Keratinocyte (primary cell): Measurements from ENCODE around the gene CSNK1G2. TPM values are rescaled to one million over a fixed set of nuclear protein-coding genes. Genes with fewer than 3 reads are reported as not detected.

Experiments used
- DNase-seq: peaks from one replicate; pipeline ENCODE4 v3.0.0-alpha.2; 2011; ENCODE audit warnings: low read depth, missing footprints, low spot score
- FAIRE-seq: peaks from 2 replicates; lab custom pipeline; 2011; peaks lifted over from hg19 to GRCh38; lab: Jason Lieb, UNC
- H2AFZ ChIP-seq: 2 replicates; pipeline ENCODE4 v1.6.0; 2012; ENCODE audit warnings: low read length, control low read depth, inconsistent platforms; ENCODE audit not compliant: control insufficient read depth
- H3K27ac ChIP-seq: 2 replicates; pipeline ENCODE4 v1.5.1; 2011; ENCODE audit warnings: low read length; ENCODE audit not compliant: control insufficient read depth, insufficient read depth
- H3K27me3 ChIP-seq: 3 replicates; pipeline ENCODE4 v1.6.0; 2011; ENCODE audit warnings: low read length; ENCODE audit not compliant: control insufficient read depth, insufficient read depth; ENCODE audit errors: extremely low read depth
- H3K36me3 ChIP-seq, 2 experiments: 2 replicates in 1 of 2; 3 replicates in 1 of 2; pipeline ENCODE4 v1.5.1; 2011; ENCODE audit warnings: low read length in 2 of 2, mild to moderate bottlenecking in 1 of 2; ENCODE audit not compliant: control insufficient read depth in 2 of 2, insufficient read depth in 2 of 2; ENCODE audit errors: extremely low read depth in 1 of 2
- H3K4me1 ChIP-seq: 3 replicates; pipeline ENCODE4 v1.5.1; 2011; ENCODE audit warnings: low read length; ENCODE audit not compliant: control insufficient read depth, insufficient read depth; ENCODE audit errors: extremely low read depth
- H3K4me2 ChIP-seq: 3 replicates; pipeline ENCODE4 v1.6.0; 2011; ENCODE audit warnings: low read depth, low read length; ENCODE audit not compliant: control insufficient read depth, insufficient read depth; ENCODE audit errors: extremely low read depth
- H3K4me3 ChIP-seq, 3 experiments: fragments of 200-600 bp in 1 of 3; sonication (generic) in 1 of 3; 2 replicates in 2 of 3; 3 replicates in 1 of 3; pipeline ENCODE4 v1.5.1; 2011 to 2016; ENCODE audit warnings: low read length in 3 of 3, mild to moderate bottlenecking in 3 of 3, control low read depth in 2 of 3, inconsistent platforms in 1 of 3, low read depth in 1 of 3, mixed read lengths in 1 of 3, mixed run types in 1 of 3, moderate library complexity in 1 of 3; ENCODE audit not compliant: control insufficient read depth in 2 of 3, insufficient read depth in 2 of 3; ENCODE audit errors: extremely low read depth in 1 of 3
- H3K79me2 ChIP-seq: 2 replicates; pipeline ENCODE4 v1.6.0; 2012; ENCODE audit warnings: low read length; ENCODE audit not compliant: control insufficient read depth, insufficient read depth
- H3K9ac ChIP-seq: 3 replicates; pipeline ENCODE4 v1.6.0; 2011; ENCODE audit warnings: low read length; ENCODE audit not compliant: control insufficient read depth, insufficient read depth; ENCODE audit errors: extremely low read depth
- H3K9me1 ChIP-seq: 3 replicates; pipeline ENCODE4 v1.6.0; 2011; ENCODE audit warnings: low read length; ENCODE audit not compliant: control insufficient read depth, insufficient read depth; ENCODE audit errors: extremely low read depth
- H3K9me3 ChIP-seq: 2 replicates; pipeline ENCODE4 v1.5.1; 2012; ENCODE audit warnings: low read depth, low read length; ENCODE audit not compliant: control insufficient read depth
- H4K20me1 ChIP-seq: 3 replicates; pipeline ENCODE4 v1.6.0; 2011; ENCODE audit warnings: low read length; ENCODE audit not compliant: control insufficient read depth, insufficient read depth; ENCODE audit errors: extremely low read depth
- EZH2 ChIP-seq: IDR thresholded peaks from one replicate; pipeline ENCODE4 v1.6.1; 2012; ENCODE audit warnings: inconsistent platforms, mild to moderate bottlenecking, low read length, moderate library complexity
- dilution Hi-C: fragments of 300-500 bp; cut with MboI; formaldehyde crosslinking; loops from one replicate; pipeline ENCODE4 v1.7.0; 2020; ENCODE audit warnings: low sequenced_read_pairs; ENCODE audit not compliant: extremely low pct_ligation_motif_present
- polyA plus RNA-seq, 5 experiments: library from polyadenylated mRNA; depleted of rRNA in 3 of 5; stranded (reverse) in 3 of 5; stranded (forward) in 1 of 5; unstranded in 1 of 5; fragments of >200 nt; gene quantifications; 1 replicate in 1 of 5; 2 replicates in 3 of 5; 3 replicates in 1 of 5; pipeline versions ENCODE4 v1.2.1 to v1.2.3, GENCODE V29; 2011 to 2012; ENCODE audit warnings: missing spikeins in 2 of 5, low read depth in 1 of 5, low replicate concordance in 1 of 5
- TF ChIP-seq, protein P1 (sequence below), 3 experiments: IDR thresholded peaks in 1 of 3; conservative IDR thresholded peaks in 1 of 3; optimal IDR thresholded peaks in 1 of 3; 2 replicates in 2 of 3; 3 replicates in 1 of 3; pipeline versions ENCODE3 to v1.5.1; 2011; ENCODE audit warnings: low read length in 3 of 3, mild to moderate bottlenecking in 3 of 3, moderate library complexity in 2 of 3, control low read depth in 1 of 3, inconsistent platforms in 1 of 3; ENCODE audit not compliant: insufficient read depth in 2 of 3; ENCODE audit errors: extremely low read depth in 1 of 3

Gene CSNK1G2
- polyA plus RNA-seq, 1 donor (not counting 4 experiments of a cell fraction or from before 2014, with no cell fraction given) = 34.9 TPM

DNA sequence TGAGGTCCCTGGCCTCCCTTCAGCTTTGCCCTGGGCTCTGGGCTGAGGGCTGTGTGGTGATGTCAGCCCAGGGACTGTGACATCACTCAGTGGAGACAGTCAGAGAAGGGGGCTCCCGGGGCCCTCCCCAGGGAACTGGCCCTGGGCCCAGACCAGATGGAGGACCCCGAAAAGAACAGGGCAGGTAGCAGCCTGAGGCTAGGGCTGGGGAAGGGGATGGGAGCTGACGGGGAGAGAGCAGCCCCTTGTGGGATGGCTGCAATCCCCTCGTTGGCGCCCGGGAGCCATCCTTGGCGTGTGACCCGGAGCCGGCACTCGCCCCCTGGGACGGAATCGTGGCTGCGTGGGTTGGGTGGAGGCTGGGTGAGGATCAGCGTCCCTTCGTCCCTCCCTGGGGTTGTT lies 13.6 kb downstream of the CSNK1G2 start:
- H3K27me3 ChIP-seq = no peaks in the 10 kb centered on the region
- H2AFZ ChIP-seq = no peak overlapping the region
- no peaks in the 10 kb centered on the region for H3K4me1 ChIP-seq
- H3K9ac ChIP-seq = no peak overlapping the region
- H3K4me3 ChIP-seq = no peak overlapping the region
- H3K9me3 ChIP-seq = no peaks in the 10 kb centered on the region
- no peak overlapping the region for H3K27ac ChIP-seq
- peaks cover 11 to 18% of the 10 kb centered on the region in 2 experiments for H3K36me3 ChIP-seq
- H3K79me2 ChIP-seq = peaks cover 85% of the 10 kb centered on the region
- peaks cover 29% of the 10 kb centered on the region for H4K20me1 ChIP-seq
- dilution Hi-C loops = no loop called here
- no peak overlapping the region for H3K4me2 ChIP-seq
- DNase-seq (no peak), FAIRE-seq (no peak)
- no peaks in the 10 kb centered on the region for H3K9me1 ChIP-seq
- TF ChIP-seq EZH2 = no peak
- TF ChIP-seq, protein P1, sequence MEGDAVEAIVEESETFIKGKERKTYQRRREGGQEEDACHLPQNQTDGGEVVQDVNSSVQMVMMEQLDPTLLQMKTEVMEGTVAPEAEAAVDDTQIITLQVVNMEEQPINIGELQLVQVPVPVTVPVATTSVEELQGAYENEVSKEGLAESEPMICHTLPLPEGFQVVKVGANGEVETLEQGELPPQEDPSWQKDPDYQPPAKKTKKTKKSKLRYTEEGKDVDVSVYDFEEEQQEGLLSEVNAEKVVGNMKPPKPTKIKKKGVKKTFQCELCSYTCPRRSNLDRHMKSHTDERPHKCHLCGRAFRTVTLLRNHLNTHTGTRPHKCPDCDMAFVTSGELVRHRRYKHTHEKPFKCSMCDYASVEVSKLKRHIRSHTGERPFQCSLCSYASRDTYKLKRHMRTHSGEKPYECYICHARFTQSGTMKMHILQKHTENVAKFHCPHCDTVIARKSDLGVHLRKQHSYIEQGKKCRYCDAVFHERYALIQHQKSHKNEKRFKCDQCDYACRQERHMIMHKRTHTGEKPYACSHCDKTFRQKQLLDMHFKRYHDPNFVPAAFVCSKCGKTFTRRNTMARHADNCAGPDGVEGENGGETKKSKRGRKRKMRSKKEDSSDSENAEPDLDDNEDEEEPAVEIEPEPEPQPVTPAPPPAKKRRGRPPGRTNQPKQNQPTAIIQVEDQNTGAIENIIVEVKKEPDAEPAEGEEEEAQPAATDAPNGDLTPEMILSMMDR (optimal IDR thresholded peaks at IDR 0.05 in 1 of 3, IDR thresholded peaks at IDR 0.05 in 1 of 3, conservative IDR thresholded peaks at IDR 0.05 in 1 of 3; ENCODE audit: extremely low read depth in 1 of 3, insufficient read depth in 2 of 3, low read length in 3 of 3) = no peak

DNA sequence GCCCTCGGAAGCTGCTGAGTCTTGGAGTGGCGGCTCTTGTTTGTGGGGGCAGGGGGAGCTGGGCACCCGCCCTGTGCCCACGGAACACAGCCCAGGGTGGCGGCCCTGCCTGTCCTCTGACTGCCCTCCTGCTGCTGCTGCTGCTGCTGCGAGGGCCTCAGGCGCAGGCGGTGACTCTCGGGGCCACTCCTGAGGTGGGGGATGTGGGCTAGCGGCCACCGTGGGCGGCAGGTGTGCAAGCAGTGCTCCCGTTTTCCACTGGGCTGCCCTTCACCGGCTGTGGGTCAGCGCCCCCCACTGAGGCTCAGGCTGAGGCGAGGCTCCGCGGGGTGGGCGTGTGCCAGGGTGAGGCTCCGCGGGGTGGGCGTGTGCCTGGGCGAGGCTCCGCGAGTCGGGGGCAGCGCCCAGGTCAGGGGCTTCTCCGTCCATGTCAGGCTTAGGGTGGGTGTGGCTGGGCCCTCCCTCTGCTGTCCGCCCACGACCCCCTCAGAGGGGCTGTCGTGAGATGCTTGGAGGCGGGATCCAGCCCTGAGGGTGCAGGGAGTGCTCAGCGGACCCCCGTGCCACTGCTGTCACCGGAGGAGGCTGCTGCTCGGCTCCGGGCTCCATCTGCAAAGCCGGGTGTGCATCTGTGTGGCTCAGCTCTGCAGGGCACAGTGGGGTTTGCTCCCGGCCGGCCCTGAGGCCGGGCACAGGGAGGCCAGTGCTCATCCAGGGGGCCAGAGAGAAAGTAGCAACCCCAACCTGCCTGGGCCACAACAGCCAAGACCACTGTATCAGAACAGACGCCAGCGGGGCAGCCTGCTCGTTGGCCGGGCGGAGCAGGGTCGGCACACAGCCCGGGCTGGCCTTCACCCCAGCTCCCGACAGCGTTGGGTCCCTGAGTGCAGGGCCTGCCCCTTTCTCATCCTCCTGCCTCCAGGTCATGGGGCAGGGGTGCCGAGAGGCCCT lies 14.5 kb downstream of the CSNK1G2 start:
- Histone ChIP-seq H3K4me3 (no peak overlapping the region), H4K20me1 (peaks cover 29% of the 10 kb centered on the region), H3K9me3 (no peaks in the 10 kb centered on the region), H3K36me3 (peaks cover 11 to 16% of the 10 kb centered on the region in 2 experiments), H3K27me3 (no peaks in the 10 kb centered on the region), H3K4me2 (no peak overlapping the region), H3K4me1 (no peaks in the 10 kb centered on the region), H3K9me1 (no peaks in the 10 kb centered on the region), H2AFZ (no peak overlapping the region), H3K9ac (no peak overlapping the region), H3K27ac (no peak overlapping the region), H3K79me2 (peaks cover 85% of the 10 kb centered on the region)
- no peak for FAIRE-seq
- dilution Hi-C loops = no loop called here
- TF ChIP-seq, protein P1 (optimal IDR thresholded peaks at IDR 0.05 in 1 of 3, IDR thresholded peaks at IDR 0.05 in 1 of 3, conservative IDR thresholded peaks at IDR 0.05 in 1 of 3; ENCODE audit: extremely low read depth in 1 of 3, insufficient read depth in 2 of 3, low read length in 3 of 3) = no peak
- no peak for TF ChIP-seq EZH2
- DNase-seq = no peak
